HG02759 (cell line): ENCODE data around the gene GFRAL.
"Not testable (repeated sequence)": the region's sequence is repeated elsewhere in the genome, so short reads cannot be mapped to it uniquely, and the experiment has no call there.

Source experiments
- ATAC-seq: cut with Tn5 transposase; IDR thresholded peaks from one replicate; pipeline ENCODE4 v1.9.1; 2021; ENCODE audit warnings: mild to moderate bottlenecking, moderate library complexity; ENCODE audit not compliant: unreplicated experiment

The GFRAL gene, protein sequence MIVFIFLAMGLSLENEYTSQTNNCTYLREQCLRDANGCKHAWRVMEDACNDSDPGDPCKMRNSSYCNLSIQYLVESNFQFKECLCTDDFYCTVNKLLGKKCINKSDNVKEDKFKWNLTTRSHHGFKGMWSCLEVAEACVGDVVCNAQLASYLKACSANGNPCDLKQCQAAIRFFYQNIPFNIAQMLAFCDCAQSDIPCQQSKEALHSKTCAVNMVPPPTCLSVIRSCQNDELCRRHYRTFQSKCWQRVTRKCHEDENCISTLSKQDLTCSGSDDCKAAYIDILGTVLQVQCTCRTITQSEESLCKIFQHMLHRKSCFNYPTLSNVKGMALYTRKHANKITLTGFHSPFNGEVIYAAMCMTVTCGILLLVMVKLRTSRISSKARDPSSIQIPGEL

GRCh38 chr6:55327169-55327568 lies at the start of gene GFRAL:
GFRAL (plus strand) TSS chr6:55327469; CDS start chr6:55327555, 86 bp downstream.
- ATAC-seq = no peak

DNA sequence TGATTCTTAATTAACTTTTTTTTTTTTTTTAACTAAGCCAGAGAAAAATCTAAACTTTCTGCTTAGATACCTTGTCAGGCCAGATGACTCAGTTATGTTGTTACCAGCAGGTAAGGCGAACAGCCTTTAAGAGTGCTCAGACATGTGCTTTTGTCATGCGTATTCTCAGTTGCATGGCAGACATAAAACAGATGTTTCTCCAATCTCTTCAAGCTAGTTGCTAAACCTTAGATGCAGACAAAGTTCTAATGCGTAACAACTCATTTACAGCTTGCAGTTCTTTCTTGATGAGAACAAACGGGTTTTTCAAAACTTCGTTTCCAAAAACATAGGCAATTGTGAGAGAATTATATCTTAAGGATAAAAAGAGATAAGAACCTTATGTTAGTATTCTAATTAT lies 49.6 kb upstream of the GFRAL start:
- ATAC-seq = no peak

GRCh38 chr6:55281215-55281614 lies 46.1 kb upstream of the GFRAL start:
- no peak for ATAC-seq

- no peak for ATAC-seq
Measured at GRCh38 chr6:55282115-55282514, 45.2 kb upstream of the GFRAL start.

DNA sequence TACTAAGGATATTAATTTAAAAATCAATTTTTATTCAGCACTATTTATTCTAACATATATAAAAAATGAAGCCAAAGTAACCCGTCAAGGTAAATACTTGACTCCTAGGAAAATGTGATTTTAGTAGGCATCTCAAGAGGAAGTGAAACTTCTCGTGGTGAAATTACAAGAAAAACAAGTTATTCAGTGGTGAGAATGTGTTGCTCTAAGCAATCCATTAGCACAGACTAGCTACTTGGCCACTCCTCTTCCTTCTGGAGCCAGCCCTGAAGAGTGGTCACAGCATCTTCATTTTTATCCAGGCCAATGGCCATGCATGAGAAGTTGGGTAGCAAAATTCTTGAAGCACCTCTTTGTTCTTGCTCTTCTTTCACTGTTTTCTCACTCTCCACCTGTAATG lies 40.4 kb upstream of the GFRAL start:
- ATAC-seq = no peak

DNA sequence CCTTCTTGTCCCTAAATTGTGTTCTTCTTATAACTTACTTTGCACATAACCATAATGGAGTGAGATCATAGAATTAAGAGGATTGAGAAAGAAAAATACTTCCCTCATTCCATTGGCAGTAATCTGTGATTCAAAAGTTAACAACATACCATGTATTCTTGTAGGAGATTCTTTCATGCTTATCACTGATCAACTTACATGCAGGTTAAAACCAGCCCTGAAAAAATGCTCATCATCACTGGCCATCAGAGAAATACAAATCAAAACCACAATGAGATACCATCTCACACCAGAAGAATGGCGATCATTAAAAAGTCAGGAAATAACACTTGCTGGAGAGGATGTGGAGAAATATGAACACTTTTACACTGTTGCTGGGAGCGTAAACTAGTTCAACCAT lies 36.5 kb upstream of the GFRAL start:
- no peak for ATAC-seq

GRCh38 chr6:55293116-55293515 lies 34.2 kb upstream of the GFRAL start:
- ATAC-seq = no peak

GRCh38 chr6:55297214-55297613 lies 30.1 kb upstream of the GFRAL start:
- ATAC-seq = not testable (repeated sequence)

DNA sequence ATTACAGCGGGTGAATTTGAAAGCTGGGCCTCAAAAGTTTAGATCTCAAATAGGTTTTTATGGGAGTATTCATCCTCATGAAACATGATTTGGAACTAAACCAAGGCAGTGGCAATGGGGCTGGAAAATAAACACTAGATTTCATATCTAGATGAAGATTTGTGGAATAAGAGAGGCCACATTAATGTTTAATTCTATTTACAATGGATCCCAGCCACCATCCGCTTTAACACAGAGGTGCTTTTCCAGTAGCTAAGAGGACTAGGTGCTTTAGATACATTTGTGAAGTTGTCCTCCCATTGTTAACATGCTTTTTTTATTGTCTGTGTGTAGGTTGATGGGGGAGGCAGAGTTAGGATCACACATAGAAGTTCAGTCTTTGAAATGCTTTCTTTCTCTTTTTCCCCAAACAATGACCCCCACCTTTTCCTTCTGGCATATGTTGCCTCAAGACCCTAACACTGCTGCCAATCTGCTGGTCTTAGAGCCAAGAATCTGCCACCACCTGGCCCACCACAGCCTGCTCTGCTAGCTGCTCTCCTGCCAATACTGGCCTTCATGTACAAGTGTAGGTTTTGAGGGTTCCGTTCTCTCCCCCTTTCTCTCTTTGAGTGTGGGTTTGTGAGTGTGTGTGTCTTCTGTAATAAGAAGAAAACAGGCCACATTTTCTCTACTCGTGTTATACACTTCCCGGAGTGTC lies 27.8 kb upstream of the GFRAL start:
- no peak for ATAC-seq

DNA sequence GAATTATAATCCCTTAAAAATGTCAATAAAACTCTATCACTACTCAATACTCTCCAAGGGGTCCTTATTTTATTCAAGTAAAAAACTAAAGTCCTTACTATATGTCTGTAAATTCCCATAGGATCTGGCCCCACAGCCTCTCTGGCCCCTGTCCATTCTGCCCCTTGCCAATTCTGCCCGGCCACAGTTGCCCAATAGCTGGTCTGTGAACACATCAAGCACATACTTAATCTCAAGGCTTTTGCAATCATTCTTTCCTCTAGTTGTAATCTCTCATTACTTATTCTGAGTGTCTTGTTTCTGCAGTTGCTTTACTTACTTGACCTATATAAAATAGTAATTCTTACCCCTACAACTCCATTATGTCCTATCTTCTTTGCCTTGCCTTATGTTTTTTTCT lies 22.5 kb upstream of the GFRAL start:
- no peak for ATAC-seq

GRCh38 chr6:55319961-55320695 lies 7.1 kb upstream of the GFRAL start:
- ATAC-seq = no peak

- ATAC-seq = no peak
Measured at GRCh38 chr6:55320696-55321086, 6.6 kb upstream of the GFRAL start.

- no peak for ATAC-seq
Measured at GRCh38 chr6:55377150-55377549, 49.9 kb downstream of the GFRAL start.

- ATAC-seq = no peak
Measured at GRCh38 chr6:55379471-55379870, 52.2 kb downstream of the GFRAL start.

DNA sequence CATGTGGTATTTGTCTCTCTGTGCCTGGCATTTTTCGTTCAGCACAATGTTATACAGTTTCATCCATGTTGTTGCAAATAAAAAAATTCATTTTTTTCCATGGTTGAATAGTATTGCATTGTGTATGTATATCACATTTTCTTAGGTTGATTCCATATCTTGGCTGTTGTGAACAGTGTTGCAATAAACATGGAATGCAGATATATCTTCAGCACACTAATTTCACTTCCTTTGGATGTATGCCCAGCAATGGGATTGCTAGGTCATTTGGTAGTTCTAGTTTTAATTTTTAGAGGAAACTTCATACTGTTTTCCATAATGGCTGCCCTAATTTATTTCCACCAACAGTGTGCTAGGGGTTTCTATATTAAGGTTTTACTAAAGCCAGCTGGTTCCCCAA lies 52.6 kb downstream of the GFRAL start:
- no peak for ATAC-seq

- no peak for ATAC-seq
Measured at GRCh38 chr6:55388211-55388610, 60.9 kb downstream of the GFRAL start.

- ATAC-seq = no peak
Measured at GRCh38 chr6:55395871-55396270, 68.6 kb downstream of the GFRAL start.

DNA sequence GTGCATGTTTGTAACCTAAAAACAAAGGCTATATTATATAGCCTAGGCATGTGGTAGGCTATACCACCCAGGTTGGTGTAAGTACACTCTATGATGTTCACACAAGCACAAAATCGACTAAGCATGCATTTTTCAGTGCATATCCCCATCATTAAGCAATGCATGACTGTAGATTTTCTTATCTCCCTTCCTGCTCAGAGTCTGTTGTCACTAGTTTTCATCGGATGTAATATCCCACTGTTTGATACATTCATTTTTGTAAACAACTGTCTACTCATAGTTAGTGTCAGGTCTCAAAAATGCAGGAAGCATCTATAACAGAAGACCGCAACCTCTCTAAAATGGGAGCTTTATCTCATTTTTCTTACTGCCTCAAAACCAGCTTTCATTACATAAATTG lies 70.7 kb downstream of the GFRAL start:
- ATAC-seq = no peak

- no peak for ATAC-seq
Measured at GRCh38 chr6:55399351-55399750, 72.1 kb downstream of the GFRAL start.

DNA sequence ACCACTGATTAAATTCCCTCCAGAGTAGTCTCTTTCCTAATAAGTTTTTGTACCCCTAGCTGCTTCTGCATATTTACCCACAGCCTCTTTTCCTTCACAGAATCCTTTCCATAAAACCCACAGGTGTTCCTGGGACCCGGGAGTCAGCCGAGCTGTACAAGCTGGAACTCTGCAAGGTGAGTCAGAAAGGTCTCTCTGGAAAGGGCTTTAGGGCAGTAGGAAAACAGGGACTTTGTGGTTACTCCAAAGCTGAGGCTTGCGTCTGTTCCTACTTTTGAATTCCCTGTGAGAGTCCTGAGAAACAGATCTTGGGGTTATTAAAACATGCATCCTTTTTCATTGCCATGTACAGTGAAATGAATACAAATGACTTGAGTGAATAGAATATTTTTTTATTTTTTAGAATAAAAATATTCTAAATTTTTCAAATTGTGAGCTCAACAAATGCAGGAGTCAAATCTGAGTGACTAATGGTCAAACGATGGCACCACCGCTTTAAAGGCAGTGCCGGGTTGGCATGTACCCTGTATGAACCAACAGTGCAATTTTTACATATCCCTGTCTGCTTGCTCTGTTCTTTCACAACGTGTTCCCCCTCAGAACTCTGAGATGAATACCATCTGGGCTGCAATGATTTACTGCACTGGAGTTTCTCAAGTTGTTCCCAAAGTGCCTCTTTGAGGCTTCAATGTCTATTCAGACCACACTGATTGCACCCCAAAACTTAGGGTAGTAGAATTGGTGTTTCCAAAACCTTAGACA lies 78.4 kb downstream of the GFRAL start:
- no peak for ATAC-seq

DNA sequence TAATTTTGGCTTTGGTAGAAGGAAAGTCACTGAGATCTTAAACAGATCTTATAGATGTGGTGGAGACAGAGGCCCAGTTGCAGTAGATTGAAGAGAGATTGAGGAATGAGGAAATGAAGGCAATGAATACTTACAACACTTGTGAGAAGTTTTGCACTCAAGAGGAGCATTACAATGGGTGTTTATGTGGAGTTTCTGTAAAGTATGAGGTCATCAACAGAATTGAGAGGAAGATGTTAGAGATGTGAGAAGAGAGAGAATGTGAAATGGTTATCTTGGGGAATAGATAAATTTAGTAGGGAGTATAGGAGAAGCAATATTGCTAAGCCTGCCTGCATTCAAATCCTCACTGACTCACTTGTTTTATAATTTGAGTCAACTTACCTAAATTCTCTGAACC lies 83.4 kb downstream of the GFRAL start:
- ATAC-seq = no peak
